A549 (cell line): ENCODE results near the gene VAPB. TPM values are rescaled to one million over a fixed set of nuclear protein-coding genes. Genes with fewer than 3 reads are reported as not detected.

Experiments used
- ATAC-seq, 2 experiments: fragments of 200-7000 bp in 1 of 2; fragments of >200 bp in 1 of 2; cut with Nextera tagmentation in 1 of 2; cut with Tn5 transposase in 1 of 2; 3 replicates each; pipeline versions ENCODE4 v1.8.0 to v1.9.1; 2018 to 2020; ENCODE audit warnings: mild to moderate bottlenecking in 1 of 2, moderate library complexity in 1 of 2
- CTCF ChIA-PET: fragments of 300-600 bp; sonication (Branson Sonifier 250); formaldehyde crosslinking; extraction: SDS; loops from one replicate; lab custom pipeline; 2021; ENCODE audit warnings: antibody characterized with exemption, inconsistent platforms; lab: Yijun Ruan, JAX
- POLR2A ChIA-PET: fragments of 350-600 bp; formaldehyde crosslinking; extraction: SDS; loops from one replicate; lab custom pipeline; 2021; ENCODE audit warnings: antibody characterized with exemption, inconsistent platforms; lab: Yijun Ruan, JAX
- DNase-seq, 2 experiments: peaks; one replicate each; pipeline versions ENCODE4 v3.0.0 to v3.0.0-alpha.2; 2011 to 2016; ENCODE audit warnings: low read depth in 1 of 2, low spot score in 1 of 2
- FAIRE-seq: peaks from 2 replicates; lab custom pipeline; 2011; peaks lifted over from hg19 to GRCh38; lab: Jason Lieb, UNC
- H3K27ac ChIP-seq, 2 experiments: fragments of >200 bp; sonication (Bioruptor Twin); formaldehyde crosslinking; 3 replicates each; pipeline ENCODE4 v1.5.1; 2016 to 2017
- H3K4me1 ChIP-seq: fragments of >200 bp; sonication (Bioruptor Twin); formaldehyde crosslinking; 3 replicates; pipeline ENCODE4 v1.6.1; 2016
- H3K4me2 ChIP-seq: fragments of >200 bp; sonication (Bioruptor Twin); formaldehyde crosslinking; 3 replicates; pipeline ENCODE4 v1.6.1; 2016
- H3K4me3 ChIP-seq: fragments of >200 bp; sonication (Bioruptor Twin); formaldehyde crosslinking; 3 replicates; pipeline ENCODE4 v1.5.1; 2016
- H3K9me3 ChIP-seq: fragments of >200 bp; sonication (Bioruptor Twin); formaldehyde crosslinking; 3 replicates; pipeline ENCODE4 v1.6.1; 2016
- CEBPB ChIP-seq, 2 experiments: fragments of >200 bp in 1 of 2; sonication (Bioruptor Twin) in 1 of 2; formaldehyde crosslinking in 1 of 2; IDR thresholded peaks; 2 replicates each; pipeline ENCODE4 v1.6.1; 2012 to 2016
- EP300 ChIP-seq, 2 experiments: fragments of >200 bp; sonication (Bioruptor Twin); formaldehyde crosslinking; IDR thresholded peaks; 2 replicates in 1 of 2; 3 replicates in 1 of 2; pipeline ENCODE4 v1.6.1; 2016 to 2017
- FOSB ChIP-seq: fragments of 250-450 bp; sonication (Bioruptor Pico); IDR thresholded peaks from 2 replicates; pipeline ENCODE4 v1.5.0; 2020; ENCODE audit warnings: mild to moderate bottlenecking, moderate library complexity
- FOSL2 ChIP-seq, 2 experiments: fragments of 450-650 bp in 1 of 2; fragments of >200 bp in 1 of 2; sonication (Bioruptor Twin) in 1 of 2; formaldehyde crosslinking; IDR thresholded peaks; 2 replicates each; pipeline versions ENCODE4 v1.5.0 to v1.6.1; 2016 to 2020; ENCODE audit warnings: mild to moderate bottlenecking in 1 of 2, moderate library complexity in 1 of 2
- FOXS1 ChIP-seq: fragments of 250-450 bp; sonication (Bioruptor Pico); IDR thresholded peaks from 2 replicates; pipeline ENCODE4 v1.5.0; 2020; ENCODE audit warnings: mild to moderate bottlenecking, moderate library complexity
- HOXB5 ChIP-seq: fragments of 250-450 bp; sonication (Bioruptor Pico); IDR thresholded peaks from 2 replicates; pipeline ENCODE4 v1.5.0; 2020; ENCODE audit warnings: mild to moderate bottlenecking, moderate library complexity
- KDM1A ChIP-seq: fragments of 200-600 bp; sonication (generic); IDR thresholded peaks from 2 replicates; pipeline ENCODE4 v1.6.1; 2016; ENCODE audit warnings: low read depth, mild to moderate bottlenecking
- KDM5A ChIP-seq: fragments of 200-600 bp; sonication (generic); IDR thresholded peaks from 2 replicates; pipeline ENCODE4 v1.6.1; 2016; ENCODE audit warnings: antibody characterized with exemption, mild to moderate bottlenecking
- MAFK ChIP-seq: fragments of 450-650 bp; IDR thresholded peaks from 2 replicates; pipeline ENCODE4 v1.6.1; 2014; ENCODE audit not compliant: partially characterized antibody
- MYC ChIP-seq: IDR thresholded peaks from 2 replicates; pipeline ENCODE4 v1.6.1; 2012; ENCODE audit warnings: mild to moderate bottlenecking, inconsistent platforms, low read length, improper control_type of control experiment, borderline replicate concordance
- NFE2L2 ChIP-seq: fragments of 150-350 bp; conservative IDR thresholded peaks from 2 replicates; pipeline ENCODE4 v1.6.1; 2014; ENCODE audit warnings: low read length
- RARB ChIP-seq: fragments of 250-450 bp; sonication (Bioruptor Pico); IDR thresholded peaks from 2 replicates; pipeline ENCODE4 v1.8.0; 2021; ENCODE audit warnings: mild to moderate bottlenecking, moderate library complexity
- RCOR1 ChIP-seq: fragments of 150-350 bp; IDR thresholded peaks from 2 replicates; pipeline ENCODE4 v1.6.1; 2014; ENCODE audit warnings: antibody characterized with exemption, low read length, low read depth
- RFX5 ChIP-seq: fragments of 450-650 bp; IDR thresholded peaks from 2 replicates; pipeline ENCODE4 v1.7.1; 2014; ENCODE audit warnings: antibody characterized with exemption, mild to moderate bottlenecking, moderate library complexity
- ZC3H11A ChIP-seq: fragments of 450-650 bp; IDR thresholded peaks from 2 replicates; pipeline ENCODE4 v1.6.1; 2014; ENCODE audit warnings: antibody characterized with exemption, mild to moderate bottlenecking
- ZNF302 ChIP-seq: fragments of 250-450 bp; sonication (Bioruptor Pico); IDR thresholded peaks from 2 replicates; pipeline ENCODE4 v1.9.0; 2021; ENCODE audit warnings: inconsistent platforms, mild to moderate bottlenecking, moderate library complexity
- WGBS: methylation state at CpG from one replicate; pipeline ENCODE4 v1.1.6; 2017; ENCODE audit errors: missing lambda C conversion rate; 5-methylcytosine and 5-hydroxymethylcytosine counted together
- polyA plus RNA-seq, 4 experiments: library from polyadenylated mRNA; depleted of rRNA in 3 of 4; stranded (reverse); fragments of >200 nt; fragmentation: RNase III in 1 of 4; extraction: RNeasy Plus Mini Kit Qiagen cat#74134 plus additional on column Dnase treatment in 1 of 4; gene quantifications; 2 replicates in 3 of 4; 3 replicates in 1 of 4; pipeline ENCODE4 v1.2.3, GENCODE V29; 2011 to 2017
- TF ChIP-seq, protein P1 (sequence below): fragments of 150-350 bp; IDR thresholded peaks from 2 replicates; pipeline ENCODE4 v1.6.1; 2014; ENCODE audit warnings: low read depth, mild to moderate bottlenecking, low read length
- TF ChIP-seq, protein P2 (sequence below): IDR thresholded peaks from 2 replicates; pipeline ENCODE4 v1.6.1; 2012
- TF ChIP-seq, protein P3 (sequence below): fragments of >200 bp; sonication (Bioruptor Twin); formaldehyde crosslinking; IDR thresholded peaks from 2 replicates; pipeline ENCODE4 v1.6.1; 2016
- TF ChIP-seq, protein P4 (sequence below): fragments of 250-450 bp; sonication (Bioruptor Pico); IDR thresholded peaks from 2 replicates; pipeline ENCODE4 v1.5.0; 2020; ENCODE audit warnings: low read depth, mild to moderate bottlenecking, moderate library complexity

Gene VAPB
- polyA plus RNA-seq, 2 of the 4 experiments (the other 2 are of a cell fraction): 43.8 to 44.0 TPM

DNA sequence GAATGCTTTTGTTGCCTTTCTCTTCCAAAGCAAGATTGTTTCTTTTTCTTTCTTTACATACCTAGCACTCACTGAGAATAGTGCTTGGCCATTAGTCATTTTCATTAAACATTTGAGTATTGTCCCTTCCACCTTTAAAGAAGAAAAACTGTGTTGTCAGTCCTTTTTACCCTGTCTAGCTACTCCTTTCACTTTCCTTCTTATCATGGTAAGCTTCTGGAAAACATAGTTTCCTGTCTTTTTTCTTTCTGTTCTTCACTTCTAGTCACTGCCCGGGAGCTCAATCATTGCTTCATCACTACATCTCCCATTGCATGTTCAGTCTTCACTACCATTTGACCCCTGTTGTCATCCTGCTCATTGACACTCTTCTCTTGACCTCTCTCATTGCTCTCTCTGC, 12.1 kb downstream of the VAPB start:
- Histone ChIP-seq H3K27ac (no peak overlapping the region), H3K9me3 (no peaks in the 10 kb centered on the region), H3K4me2 (no peak overlapping the region), H3K4me3 (no peak overlapping the region), H3K4me1 (peaks cover 14% of the 10 kb centered on the region)
- WGBS: 90% methylated on average over 1 of the region's 1 CpG
- ChIA-PET CTCF (no interaction called here), POLR2A (no interaction called here)
- TF ChIP-seq RARB (no peak), HOXB5 (CRISPR knock-in tag) (no peak), FOSL2 (IDR thresholded peaks at IDR 0.05) (no peak), FOSL2 (CRISPR knock-in tag; IDR thresholded peaks at IDR 0.05) (no peak)
- no peak for DNase-seq
- no peak for FAIRE-seq
- ATAC-seq: no peak

DNA sequence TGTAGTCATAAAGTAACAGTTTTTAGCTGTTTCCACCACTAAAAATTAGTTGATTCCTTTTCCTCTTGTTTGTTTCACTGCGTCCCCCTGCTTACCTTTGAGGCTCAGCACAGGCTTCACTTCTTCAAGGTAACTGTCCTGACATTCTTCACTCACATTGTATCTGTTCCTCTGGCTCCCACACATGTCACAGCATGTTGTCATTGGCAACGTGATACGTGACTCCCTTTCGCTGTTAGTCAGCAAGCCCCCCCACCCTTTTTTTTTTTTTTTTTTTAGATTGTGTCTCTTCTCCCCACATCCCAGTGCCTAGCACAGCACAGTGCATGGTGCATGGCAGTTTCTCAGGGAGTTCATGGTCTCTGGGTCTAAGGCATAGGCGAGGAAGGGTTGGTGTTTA, 13.3 kb downstream of the VAPB start:
- H3K27ac ChIP-seq: no peak overlapping the region
- CTCF ChIA-PET: no interaction called here

DNA sequence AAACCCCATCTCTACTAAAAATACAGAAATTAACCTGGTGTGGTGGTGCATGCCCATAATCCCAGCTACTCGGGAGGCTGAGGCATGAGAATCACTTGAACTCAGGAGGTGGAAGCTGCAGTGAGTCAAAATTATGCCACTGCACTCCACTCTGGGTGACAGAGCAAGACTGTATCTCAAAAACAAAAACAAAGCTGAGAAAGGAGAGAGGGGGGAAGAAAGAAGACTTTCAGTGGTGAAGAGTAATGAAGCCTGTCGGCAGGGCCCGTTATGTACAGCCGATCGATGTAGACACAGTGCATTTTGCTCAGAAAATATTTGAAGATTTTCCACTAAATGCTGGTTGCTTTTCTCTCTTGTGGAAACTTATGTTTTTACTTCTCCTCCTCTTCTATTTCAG, 13.8 kb downstream of the VAPB start:
- H3K4me3 ChIP-seq: no peak overlapping the region
- no peak overlapping the region for H3K4me2 ChIP-seq
- 97% methylated on average over 5 of the region's 5 CpGs for WGBS
- FAIRE-seq (no peak), ATAC-seq (no peak), DNase-seq (no peak)
- H3K27ac ChIP-seq: no peak overlapping the region
- ChIA-PET POLR2A (no interaction called here), CTCF (no interaction called here)
- no peak for TF ChIP-seq HOXB5 (CRISPR knock-in tag)
- no peak for TF ChIP-seq KDM5A
- TF ChIP-seq, protein P1, sequence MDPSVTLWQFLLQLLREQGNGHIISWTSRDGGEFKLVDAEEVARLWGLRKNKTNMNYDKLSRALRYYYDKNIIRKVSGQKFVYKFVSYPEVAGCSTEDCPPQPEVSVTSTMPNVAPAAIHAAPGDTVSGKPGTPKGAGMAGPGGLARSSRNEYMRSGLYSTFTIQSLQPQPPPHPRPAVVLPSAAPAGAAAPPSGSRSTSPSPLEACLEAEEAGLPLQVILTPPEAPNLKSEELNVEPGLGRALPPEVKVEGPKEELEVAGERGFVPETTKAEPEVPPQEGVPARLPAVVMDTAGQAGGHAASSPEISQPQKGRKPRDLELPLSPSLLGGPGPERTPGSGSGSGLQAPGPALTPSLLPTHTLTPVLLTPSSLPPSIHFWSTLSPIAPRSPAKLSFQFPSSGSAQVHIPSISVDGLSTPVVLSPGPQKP: no peak
- TF ChIP-seq ZNF302 (CRISPR knock-in tag): no peak
- no peak for TF ChIP-seq FOSB
- TF ChIP-seq RFX5: no peak
- TF ChIP-seq KDM1A: no peak
- TF ChIP-seq CEBPB (IDR thresholded peaks at IDR 0.05): no peak
- TF ChIP-seq, protein P2, sequence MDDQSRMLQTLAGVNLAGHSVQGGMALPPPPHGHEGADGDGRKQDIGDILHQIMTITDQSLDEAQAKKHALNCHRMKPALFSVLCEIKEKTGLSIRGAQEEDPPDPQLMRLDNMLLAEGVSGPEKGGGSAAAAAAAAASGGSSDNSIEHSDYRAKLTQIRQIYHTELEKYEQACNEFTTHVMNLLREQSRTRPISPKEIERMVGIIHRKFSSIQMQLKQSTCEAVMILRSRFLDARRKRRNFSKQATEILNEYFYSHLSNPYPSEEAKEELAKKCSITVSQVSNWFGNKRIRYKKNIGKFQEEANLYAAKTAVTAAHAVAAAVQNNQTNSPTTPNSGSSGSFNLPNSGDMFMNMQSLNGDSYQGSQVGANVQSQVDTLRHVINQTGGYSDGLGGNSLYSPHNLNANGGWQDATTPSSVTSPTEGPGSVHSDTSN: no peak
- TF ChIP-seq, protein P3, sequence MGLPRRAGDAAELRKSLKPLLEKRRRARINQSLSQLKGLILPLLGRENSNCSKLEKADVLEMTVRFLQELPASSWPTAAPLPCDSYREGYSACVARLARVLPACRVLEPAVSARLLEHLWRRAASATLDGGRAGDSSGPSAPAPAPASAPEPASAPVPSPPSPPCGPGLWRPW: no peak
- TF ChIP-seq MAFK: no peak
- TF ChIP-seq ZC3H11A: no peak
- no peak for TF ChIP-seq MYC
- no peak for TF ChIP-seq RCOR1
- no peak for TF ChIP-seq FOXS1 (CRISPR knock-in tag)
- no peak for TF ChIP-seq EP300 (IDR thresholded peaks at IDR 0.05)
- no peak for TF ChIP-seq NFE2L2
- TF ChIP-seq, protein P4, sequence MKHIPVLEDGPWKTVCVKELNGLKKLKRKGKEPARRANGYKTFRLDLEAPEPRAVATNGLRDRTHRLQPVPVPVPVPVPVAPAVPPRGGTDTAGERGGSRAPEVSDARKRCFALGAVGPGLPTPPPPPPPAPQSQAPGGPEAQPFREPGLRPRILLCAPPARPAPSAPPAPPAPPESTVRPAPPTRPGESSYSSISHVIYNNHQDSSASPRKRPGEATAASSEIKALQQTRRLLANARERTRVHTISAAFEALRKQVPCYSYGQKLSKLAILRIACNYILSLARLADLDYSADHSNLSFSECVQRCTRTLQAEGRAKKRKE: no peak
- no peaks in the 10 kb centered on the region for H3K9me3 ChIP-seq
- H3K4me1 ChIP-seq: peaks cover 30% of the 10 kb centered on the region

More for the DNA sequence above, 13.3 kb downstream of the VAPB start:
- Histone ChIP-seq H3K4me3 (no peak overlapping the region), H3K9me3 (no peaks in the 10 kb centered on the region), H3K4me1 (peaks cover 25% of the 10 kb centered on the region), H3K4me2 (no peak overlapping the region)
- FAIRE-seq (no peak), ATAC-seq (no peak), DNase-seq (no peak)
- no peak for TF ChIP-seq RARB
- 88% methylated on average over 5 of the region's 5 CpGs for WGBS
- POLR2A ChIA-PET: no interaction called here
